NT2/D1 (cell line): ENCODE measurements around the gene ZSWIM5.
A peak's percentile ranks its signal among the peaks of the same experiment; 100 is the strongest.

ENCODE experiments used
- DNase-seq: peaks from one replicate; pipeline ENCODE4 v3.0.0-alpha.2; 2011; ENCODE audit warnings: low read depth, low spot score
- H3K27me3 ChIP-seq: 2 replicates; pipeline ENCODE4 v1.6.0; 2011; ENCODE audit warnings: mild to moderate bottlenecking; ENCODE audit not compliant: insufficient read length, insufficient read depth
- H3K36me3 ChIP-seq: 2 replicates; pipeline ENCODE4 v1.6.1; 2011; ENCODE audit warnings: mild to moderate bottlenecking, low read length, mixed read lengths; ENCODE audit not compliant: insufficient read depth, insufficient read length
- H3K4me1 ChIP-seq: 2 replicates; pipeline ENCODE4 v1.5.1; 2011; ENCODE audit not compliant: insufficient read depth, insufficient read length
- H3K4me3 ChIP-seq: 2 replicates; pipeline ENCODE4 v1.5.1; 2011; ENCODE audit warnings: low read depth; ENCODE audit not compliant: insufficient read length
- H3K9ac ChIP-seq: 2 replicates; pipeline ENCODE4 v1.6.0; 2011; ENCODE audit warnings: low read depth; ENCODE audit not compliant: insufficient read length
- H3K9me3 ChIP-seq: 2 replicates; pipeline ENCODE4 v1.5.1; 2011; ENCODE audit warnings: mild to moderate bottlenecking, low read length; ENCODE audit not compliant: insufficient read depth
- SUZ12 ChIP-seq: IDR thresholded peaks from 2 replicates; pipeline ENCODE4 v1.6.1; 2011; ENCODE audit not compliant: insufficient read length, insufficient read depth; ENCODE audit errors: extremely low read depth
- YY1 ChIP-seq: IDR thresholded peaks from 2 replicates; pipeline ENCODE4 v1.6.1; 2011; ENCODE audit not compliant: insufficient read length, insufficient read depth
- ZNF274 ChIP-seq: IDR thresholded peaks from 2 replicates; pipeline ENCODE4 v1.6.1; 2011; ENCODE audit warnings: mild to moderate bottlenecking, low read depth, low read length

ZSWIM5 gene

DNA sequence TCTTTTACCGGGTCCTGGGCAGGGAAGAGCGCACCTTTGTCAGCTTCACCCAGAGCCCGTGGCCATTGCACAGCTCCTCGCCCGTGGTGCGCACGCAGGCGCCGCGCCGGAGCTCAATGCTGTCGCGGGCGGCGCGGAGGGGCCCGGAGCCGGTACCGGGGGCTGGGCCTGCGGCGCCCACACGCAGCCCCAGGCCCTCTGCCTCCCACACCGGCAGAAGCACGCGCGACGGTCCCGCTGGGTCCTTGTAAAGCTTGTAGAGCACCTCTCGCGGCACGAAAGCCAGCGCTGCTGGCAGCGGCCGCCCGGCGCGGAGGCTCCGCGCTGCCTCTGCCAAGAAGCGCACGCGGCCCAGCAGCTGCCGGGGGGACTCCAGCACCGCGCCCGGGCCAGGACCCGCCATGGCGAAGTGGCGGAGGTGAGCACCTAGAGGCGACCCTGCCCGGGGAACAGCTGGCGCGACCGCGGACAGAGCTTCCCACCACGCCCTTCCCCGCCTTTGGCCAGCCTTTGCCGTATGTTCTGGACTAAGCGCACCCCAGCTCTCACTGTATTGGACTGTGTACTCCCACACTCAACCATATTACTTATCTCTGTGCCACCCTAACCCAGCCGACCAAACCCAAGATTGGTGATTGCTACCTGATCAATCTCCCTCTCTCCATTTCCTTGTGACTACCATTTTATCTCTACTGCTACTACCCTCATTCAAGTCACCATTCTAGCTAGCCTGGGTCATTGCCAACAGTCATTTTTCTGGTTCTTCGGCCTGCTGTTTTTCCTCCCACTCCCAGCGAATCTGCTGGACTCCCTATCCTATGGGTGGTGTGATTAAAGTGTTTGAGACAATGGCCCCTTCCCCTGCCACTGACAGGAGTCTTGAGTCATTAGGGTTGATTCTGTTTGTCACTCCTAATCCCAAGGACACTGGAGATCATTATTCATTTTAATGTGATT is 195.3 kb downstream of the ZSWIM5 start, which contains the start of gene HECTD3:
Gene HECTD3 (minus strand): TSS at position 470 of the 957 bp plus-strand sequence. CDS start 67 bp downstream, at position 403.
- no peak for DNase-seq
- peak within 1 kb of the TSS; percentile 90 for H3K4me3 ChIP-seq
- TF ChIP-seq YY1 (no peak), ZNF274 (no peak), SUZ12 (no peak)
- H3K9me3 ChIP-seq = no peaks in the 10 kb centered on the region
- H3K9ac ChIP-seq = peak within 1 kb of the TSS; percentile 85
- peaks cover 71% of the 10 kb centered on the region for H3K36me3 ChIP-seq
- H3K27me3 ChIP-seq = peaks cover 14% of the 10 kb centered on the region
- peaks cover 20% of the 10 kb centered on the region for H3K4me1 ChIP-seq

DNA sequence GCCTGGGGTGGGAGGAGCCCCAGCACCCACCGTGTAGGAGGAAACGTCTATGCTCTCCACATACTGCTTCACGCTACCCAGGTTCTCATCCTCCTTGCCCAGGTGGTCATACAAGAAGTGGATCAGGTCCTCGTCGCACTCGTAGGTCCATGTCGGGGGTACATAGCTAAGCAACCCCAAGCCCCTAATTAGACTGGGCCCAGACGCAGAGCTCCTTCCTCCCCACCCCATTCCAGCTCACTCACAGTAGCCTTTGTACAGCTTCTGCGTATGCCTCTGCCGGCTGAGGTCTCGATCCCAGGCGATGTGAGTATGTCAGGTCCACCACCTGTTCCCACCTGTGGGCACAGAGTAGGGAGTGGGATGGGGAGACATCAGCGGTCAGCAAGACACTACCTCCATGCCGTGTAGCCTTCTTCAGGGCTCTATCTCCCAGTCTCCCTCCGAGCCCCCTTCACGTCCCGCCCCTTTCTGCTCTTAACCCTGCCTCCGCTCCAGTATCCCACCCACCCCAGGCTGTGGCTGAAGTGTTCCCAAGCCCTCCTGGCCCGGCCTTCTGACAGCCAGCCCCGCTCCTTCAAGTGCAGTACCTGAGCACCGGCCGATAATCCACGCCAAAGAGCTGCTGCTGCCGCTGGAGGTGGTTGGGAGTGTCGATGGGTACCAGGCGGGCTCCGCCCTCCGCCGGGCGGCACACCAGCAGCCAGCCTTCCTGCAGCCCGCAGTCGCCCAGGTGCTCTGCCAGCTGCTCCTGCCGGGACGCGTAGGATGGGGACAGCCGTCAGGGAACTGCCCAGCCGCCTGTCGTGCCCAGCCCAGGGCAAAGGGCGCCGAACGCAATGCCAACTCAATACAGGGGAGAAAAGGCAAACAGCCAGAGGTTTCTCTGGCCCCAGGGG is 196.2 kb downstream of the ZSWIM5 start:
- Histone ChIP-seq H3K4me1 (peaks cover 20% of the 10 kb centered on the region), H3K36me3 (peaks cover 71% of the 10 kb centered on the region), H3K4me3 (peak overlapping the region; percentile 90), H3K9me3 (no peaks in the 10 kb centered on the region), H3K27me3 (peaks cover 14% of the 10 kb centered on the region), H3K9ac (peak overlapping the region; percentile 85)
- DNase-seq = no peak
- TF ChIP-seq YY1 = no peak
- no peak for TF ChIP-seq ZNF274
- peak; percentile 42 for TF ChIP-seq SUZ12

DNA sequence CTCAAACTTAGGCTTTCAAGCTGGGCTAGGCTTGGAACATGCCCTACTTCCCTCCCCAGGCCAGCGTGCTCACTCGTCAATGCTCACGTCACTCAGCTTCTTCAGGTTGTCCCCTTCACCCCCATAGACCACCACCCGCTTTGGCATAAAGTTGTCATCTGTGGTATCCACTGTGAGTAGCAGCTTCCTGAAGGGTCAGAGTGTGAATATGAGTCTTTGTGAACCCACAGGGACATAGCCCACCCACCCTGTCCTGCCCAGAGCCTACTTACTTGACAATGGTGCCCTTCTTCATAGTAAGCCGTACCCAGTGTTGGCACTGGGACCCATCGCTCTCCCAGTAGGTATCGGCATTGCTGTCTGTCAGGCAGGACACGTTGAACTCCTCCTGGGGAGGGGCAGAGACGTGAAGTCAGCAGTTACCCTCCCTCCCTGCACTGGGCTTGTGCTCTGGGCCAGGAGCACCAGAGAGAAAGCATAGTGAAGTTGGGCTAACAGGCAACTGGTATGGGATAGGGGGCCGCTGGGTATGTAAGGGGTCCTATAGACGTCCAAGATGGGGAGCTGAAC is 197.0 kb downstream of the ZSWIM5 start:
- no peak for DNase-seq
- TF ChIP-seq ZNF274 (no peak), SUZ12 (no peak), YY1 (no peak)
- Histone ChIP-seq H3K4me1 (peaks cover 16% of the 10 kb centered on the region), H3K9me3 (no peaks in the 10 kb centered on the region), H3K36me3 (peaks cover 71% of the 10 kb centered on the region), H3K9ac (no peak overlapping the region), H3K4me3 (no peak overlapping the region), H3K27me3 (peaks cover 14% of the 10 kb centered on the region)

DNA sequence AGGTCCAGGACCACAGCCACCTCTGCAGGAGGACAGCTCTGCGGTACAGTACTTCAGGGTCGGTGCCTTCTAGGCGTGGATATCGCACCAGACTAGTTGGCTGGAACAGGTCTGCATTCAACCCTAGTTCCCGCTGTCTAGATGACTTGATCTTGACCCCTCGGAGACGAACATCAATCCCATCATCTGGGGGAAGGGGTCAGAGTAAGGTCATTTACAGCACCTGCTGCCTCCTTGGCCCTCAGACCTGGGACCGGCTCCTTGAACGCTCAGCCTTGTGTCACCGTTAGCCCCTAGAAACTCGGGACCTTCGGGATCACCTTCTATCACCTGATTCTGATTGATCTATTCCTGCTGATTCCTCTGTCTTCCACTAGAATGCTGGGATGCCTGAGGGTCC is 197.9 kb downstream of the ZSWIM5 start:
- peaks cover 15% of the 10 kb centered on the region for H3K4me1 ChIP-seq
- H3K27me3 ChIP-seq = peaks cover 14% of the 10 kb centered on the region
- peaks cover 71% of the 10 kb centered on the region for H3K36me3 ChIP-seq
- no peak overlapping the region for H3K4me3 ChIP-seq
- H3K9ac ChIP-seq = no peak overlapping the region
- H3K9me3 ChIP-seq = no peaks in the 10 kb centered on the region
- DNase-seq = no peak
- TF ChIP-seq SUZ12 (no peak), ZNF274 (no peak), YY1 (no peak)

DNA sequence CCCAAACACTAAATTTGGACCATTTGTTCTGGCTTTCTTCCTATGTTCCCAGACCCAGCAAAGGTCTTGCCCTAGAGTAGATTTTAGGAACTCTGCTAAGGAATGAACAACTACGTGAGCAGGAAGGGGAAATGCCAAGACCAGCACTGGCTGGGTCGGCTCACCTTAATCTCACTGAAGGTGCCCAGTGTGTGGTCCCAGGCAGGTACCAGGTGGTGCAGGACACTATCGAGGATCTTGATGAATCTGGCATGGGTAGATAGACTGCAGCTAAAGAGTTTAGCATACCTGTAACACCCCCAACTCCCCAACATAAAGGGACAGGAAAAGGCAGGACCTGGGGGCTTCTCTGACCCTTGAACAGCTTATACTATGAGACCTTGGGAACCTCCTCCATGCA is 198.3 kb downstream of the ZSWIM5 start:
- Histone ChIP-seq H3K36me3 (peaks cover 71% of the 10 kb centered on the region), H3K27me3 (peaks cover 14% of the 10 kb centered on the region), H3K4me3 (no peak overlapping the region), H3K9ac (no peak overlapping the region), H3K4me1 (peaks cover 12% of the 10 kb centered on the region), H3K9me3 (no peaks in the 10 kb centered on the region)
- DNase-seq = no peak
- TF ChIP-seq ZNF274 (no peak), SUZ12 (no peak), YY1 (no peak)

DNA sequence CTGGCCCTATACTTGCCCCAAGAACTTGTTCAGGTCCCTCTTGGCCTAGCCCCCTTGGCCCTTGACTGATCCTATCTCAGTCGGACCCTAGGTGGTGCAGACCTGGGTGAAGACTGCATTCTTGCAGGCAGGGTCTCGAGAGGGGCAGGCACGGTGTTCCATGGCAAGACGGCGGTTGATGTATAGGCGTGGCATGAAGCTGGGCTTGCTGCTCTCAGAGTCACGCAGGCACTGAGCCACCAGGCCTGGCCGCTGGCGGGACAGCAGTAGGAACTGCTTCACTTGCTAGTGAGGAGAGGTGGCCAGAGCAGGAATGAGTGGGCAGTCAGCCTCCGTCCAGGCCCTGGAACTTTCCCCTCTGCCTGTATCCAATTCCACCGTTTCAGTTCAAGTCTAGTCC is 199.1 kb downstream of the ZSWIM5 start:
- Histone ChIP-seq H3K4me3 (no peak overlapping the region), H3K4me1 (peaks cover 11% of the 10 kb centered on the region), H3K9ac (no peak overlapping the region), H3K27me3 (peaks cover 14% of the 10 kb centered on the region), H3K9me3 (no peaks in the 10 kb centered on the region), H3K36me3 (peaks cover 78% of the 10 kb centered on the region)
- TF ChIP-seq YY1 (no peak), ZNF274 (no peak), SUZ12 (no peak)
- no peak for DNase-seq
